GM23338 (cell line): Measurements from ENCODE around the gene TMEM117.

Experiments used
- CREB1 ChIP-seq: fragments of 250-450 bp; sonication (Bioruptor Pico); IDR thresholded peaks from 2 replicates; pipeline ENCODE4 v1.5.0; 2020; ENCODE audit warnings: low read depth, mild to moderate bottlenecking, moderate library complexity
- EZH2 ChIP-seq: fragments of 200-600 bp; sonication (generic); IDR thresholded peaks from one replicate; pipeline ENCODE4 v1.8.0; 2017; ENCODE audit warnings: antibody characterized with exemption, mild to moderate bottlenecking, low read depth; ENCODE audit not compliant: unreplicated experiment
- EZH2phosphoT487 ChIP-seq: fragments of 200-600 bp; sonication (generic); IDR thresholded peaks from one replicate; pipeline ENCODE4 v1.8.1; 2018; ENCODE audit warnings: antibody characterized with exemption; ENCODE audit not compliant: unreplicated experiment
- JUNB ChIP-seq: IDR thresholded peaks from one replicate; pipeline ENCODE4 v1.6.1; 2016; ENCODE audit warnings: antibody characterized with exemption; ENCODE audit not compliant: unreplicated experiment
- NANOG ChIP-seq: IDR thresholded peaks from 2 replicates; pipeline ENCODE4 v1.6.1; 2016; ENCODE audit warnings: antibody characterized with exemption, borderline replicate concordance
- POLR2AphosphoS5 ChIP-seq: IDR thresholded peaks from 2 replicates; pipeline ENCODE4 v1.6.1; 2016; ENCODE audit warnings: antibody characterized with exemption, low read depth
- STAT1 ChIP-seq: IDR thresholded peaks from one replicate; pipeline ENCODE4 v1.6.1; 2016; ENCODE audit warnings: antibody characterized with exemption; ENCODE audit not compliant: unreplicated experiment
- ZNF114 ChIP-seq: fragments of 250-450 bp; sonication (Bioruptor Pico); IDR thresholded peaks from 2 replicates; pipeline ENCODE4 v1.5.0; 2020; ENCODE audit warnings: mild to moderate bottlenecking, moderate library complexity
- TF ChIP-seq, protein P1 (sequence below), 2 experiments: fragments of 200-600 bp in 1 of 2; sonication (generic) in 1 of 2; conservative IDR thresholded peaks; 2 replicates each; pipeline versions ENCODE4 v1.5.1 to v1.6.1; 2016 to 2017; ENCODE audit warnings: antibody characterized with exemption in 2 of 2, low read depth in 2 of 2, mild to moderate bottlenecking in 2 of 2, moderate library complexity in 1 of 2
- TF ChIP-seq, protein P2 (sequence below): IDR thresholded peaks from one replicate; pipeline ENCODE4 v1.6.1; 2018; ENCODE audit warnings: antibody characterized with exemption; ENCODE audit not compliant: unreplicated experiment
- TF ChIP-seq, protein P3 (sequence below): IDR thresholded peaks from 2 replicates; pipeline ENCODE4 v1.6.1; 2016; ENCODE audit warnings: antibody characterized with exemption

DNA sequence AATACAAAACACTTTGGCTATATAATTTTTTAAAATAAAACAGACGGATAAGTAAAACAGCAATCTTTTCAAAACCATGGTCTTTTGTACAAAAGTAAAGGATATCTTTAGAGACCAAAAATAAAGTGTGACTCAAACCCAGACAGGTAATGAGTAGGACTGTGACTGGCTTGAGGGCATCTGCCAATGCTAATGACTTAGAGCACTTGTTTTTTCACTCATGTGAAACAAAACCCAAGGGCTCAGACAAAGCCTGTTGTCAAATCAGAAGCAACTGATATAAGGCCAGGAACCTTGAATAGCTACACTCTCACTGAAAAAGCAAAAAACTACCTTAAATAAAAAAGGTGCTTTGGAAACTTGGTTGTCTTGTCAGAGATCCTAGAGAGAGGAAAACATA, 357.4 kb downstream of the TMEM117 start:
- TF ChIP-seq, protein P1, sequence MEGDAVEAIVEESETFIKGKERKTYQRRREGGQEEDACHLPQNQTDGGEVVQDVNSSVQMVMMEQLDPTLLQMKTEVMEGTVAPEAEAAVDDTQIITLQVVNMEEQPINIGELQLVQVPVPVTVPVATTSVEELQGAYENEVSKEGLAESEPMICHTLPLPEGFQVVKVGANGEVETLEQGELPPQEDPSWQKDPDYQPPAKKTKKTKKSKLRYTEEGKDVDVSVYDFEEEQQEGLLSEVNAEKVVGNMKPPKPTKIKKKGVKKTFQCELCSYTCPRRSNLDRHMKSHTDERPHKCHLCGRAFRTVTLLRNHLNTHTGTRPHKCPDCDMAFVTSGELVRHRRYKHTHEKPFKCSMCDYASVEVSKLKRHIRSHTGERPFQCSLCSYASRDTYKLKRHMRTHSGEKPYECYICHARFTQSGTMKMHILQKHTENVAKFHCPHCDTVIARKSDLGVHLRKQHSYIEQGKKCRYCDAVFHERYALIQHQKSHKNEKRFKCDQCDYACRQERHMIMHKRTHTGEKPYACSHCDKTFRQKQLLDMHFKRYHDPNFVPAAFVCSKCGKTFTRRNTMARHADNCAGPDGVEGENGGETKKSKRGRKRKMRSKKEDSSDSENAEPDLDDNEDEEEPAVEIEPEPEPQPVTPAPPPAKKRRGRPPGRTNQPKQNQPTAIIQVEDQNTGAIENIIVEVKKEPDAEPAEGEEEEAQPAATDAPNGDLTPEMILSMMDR (conservative IDR thresholded peaks at IDR 0.05; ENCODE audit: low read depth in 2 of 2): no peak
- TF ChIP-seq STAT1 (no peak), EZH2phosphoT487 (no peak), POLR2AphosphoS5 (no peak), EZH2 (no peak), CREB1 (CRISPR knock-in tag) (no peak), NANOG (no peak), ZNF114 (CRISPR knock-in tag) (no peak), JUNB (no peak)
- TF ChIP-seq, protein P2, sequence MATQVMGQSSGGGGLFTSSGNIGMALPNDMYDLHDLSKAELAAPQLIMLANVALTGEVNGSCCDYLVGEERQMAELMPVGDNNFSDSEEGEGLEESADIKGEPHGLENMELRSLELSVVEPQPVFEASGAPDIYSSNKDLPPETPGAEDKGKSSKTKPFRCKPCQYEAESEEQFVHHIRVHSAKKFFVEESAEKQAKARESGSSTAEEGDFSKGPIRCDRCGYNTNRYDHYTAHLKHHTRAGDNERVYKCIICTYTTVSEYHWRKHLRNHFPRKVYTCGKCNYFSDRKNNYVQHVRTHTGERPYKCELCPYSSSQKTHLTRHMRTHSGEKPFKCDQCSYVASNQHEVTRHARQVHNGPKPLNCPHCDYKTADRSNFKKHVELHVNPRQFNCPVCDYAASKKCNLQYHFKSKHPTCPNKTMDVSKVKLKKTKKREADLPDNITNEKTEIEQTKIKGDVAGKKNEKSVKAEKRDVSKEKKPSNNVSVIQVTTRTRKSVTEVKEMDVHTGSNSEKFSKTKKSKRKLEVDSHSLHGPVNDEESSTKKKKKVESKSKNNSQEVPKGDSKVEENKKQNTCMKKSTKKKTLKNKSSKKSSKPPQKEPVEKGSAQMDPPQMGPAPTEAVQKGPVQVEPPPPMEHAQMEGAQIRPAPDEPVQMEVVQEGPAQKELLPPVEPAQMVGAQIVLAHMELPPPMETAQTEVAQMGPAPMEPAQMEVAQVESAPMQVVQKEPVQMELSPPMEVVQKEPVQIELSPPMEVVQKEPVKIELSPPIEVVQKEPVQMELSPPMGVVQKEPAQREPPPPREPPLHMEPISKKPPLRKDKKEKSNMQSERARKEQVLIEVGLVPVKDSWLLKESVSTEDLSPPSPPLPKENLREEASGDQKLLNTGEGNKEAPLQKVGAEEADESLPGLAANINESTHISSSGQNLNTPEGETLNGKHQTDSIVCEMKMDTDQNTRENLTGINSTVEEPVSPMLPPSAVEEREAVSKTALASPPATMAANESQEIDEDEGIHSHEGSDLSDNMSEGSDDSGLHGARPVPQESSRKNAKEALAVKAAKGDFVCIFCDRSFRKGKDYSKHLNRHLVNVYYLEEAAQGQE: no peak
- TF ChIP-seq, protein P3, sequence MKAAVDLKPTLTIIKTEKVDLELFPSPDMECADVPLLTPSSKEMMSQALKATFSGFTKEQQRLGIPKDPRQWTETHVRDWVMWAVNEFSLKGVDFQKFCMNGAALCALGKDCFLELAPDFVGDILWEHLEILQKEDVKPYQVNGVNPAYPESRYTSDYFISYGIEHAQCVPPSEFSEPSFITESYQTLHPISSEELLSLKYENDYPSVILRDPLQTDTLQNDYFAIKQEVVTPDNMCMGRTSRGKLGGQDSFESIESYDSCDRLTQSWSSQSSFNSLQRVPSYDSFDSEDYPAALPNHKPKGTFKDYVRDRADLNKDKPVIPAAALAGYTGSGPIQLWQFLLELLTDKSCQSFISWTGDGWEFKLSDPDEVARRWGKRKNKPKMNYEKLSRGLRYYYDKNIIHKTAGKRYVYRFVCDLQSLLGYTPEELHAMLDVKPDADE: no peak
